NT2/D1 (cell line): ENCODE measurements around the gene PHLDA3.

Experiments used
- DNase-seq: peaks from one replicate; pipeline ENCODE4 v3.0.0-alpha.2; 2011; ENCODE audit warnings: low read depth, low spot score
- H3K27me3 ChIP-seq: 2 replicates; pipeline ENCODE4 v1.6.0; 2011; ENCODE audit warnings: mild to moderate bottlenecking; ENCODE audit not compliant: insufficient read length, insufficient read depth
- H3K36me3 ChIP-seq: 2 replicates; pipeline ENCODE4 v1.6.1; 2011; ENCODE audit warnings: mild to moderate bottlenecking, low read length, mixed read lengths; ENCODE audit not compliant: insufficient read depth, insufficient read length
- H3K4me1 ChIP-seq: 2 replicates; pipeline ENCODE4 v1.5.1; 2011; ENCODE audit not compliant: insufficient read depth, insufficient read length
- H3K4me3 ChIP-seq: 2 replicates; pipeline ENCODE4 v1.5.1; 2011; ENCODE audit warnings: low read depth; ENCODE audit not compliant: insufficient read length
- H3K9ac ChIP-seq: 2 replicates; pipeline ENCODE4 v1.6.0; 2011; ENCODE audit warnings: low read depth; ENCODE audit not compliant: insufficient read length
- H3K9me3 ChIP-seq: 2 replicates; pipeline ENCODE4 v1.5.1; 2011; ENCODE audit warnings: mild to moderate bottlenecking, low read length; ENCODE audit not compliant: insufficient read depth
- SUZ12 ChIP-seq: IDR thresholded peaks from 2 replicates; pipeline ENCODE4 v1.6.1; 2011; ENCODE audit not compliant: insufficient read length, insufficient read depth; ENCODE audit errors: extremely low read depth
- YY1 ChIP-seq: IDR thresholded peaks from 2 replicates; pipeline ENCODE4 v1.6.1; 2011; ENCODE audit not compliant: insufficient read length, insufficient read depth
- ZNF274 ChIP-seq: IDR thresholded peaks from 2 replicates; pipeline ENCODE4 v1.6.1; 2011; ENCODE audit warnings: mild to moderate bottlenecking, low read depth, low read length

Gene PHLDA3

GRCh38 chr1:201433609-201434008 lies 35.4 kb downstream of the PHLDA3 start:
- DNase-seq = no peak
- Histone ChIP-seq H3K9ac (no peak overlapping the region), H3K4me1 (peaks cover 9% of the 10 kb centered on the region), H3K36me3 (no peaks in the 10 kb centered on the region), H3K4me3 (no peak overlapping the region), H3K27me3 (no peaks in the 10 kb centered on the region), H3K9me3 (no peaks in the 10 kb centered on the region)
- no peak for TF ChIP-seq ZNF274
- no peak for TF ChIP-seq SUZ12
- TF ChIP-seq YY1 = no peak

DNA sequence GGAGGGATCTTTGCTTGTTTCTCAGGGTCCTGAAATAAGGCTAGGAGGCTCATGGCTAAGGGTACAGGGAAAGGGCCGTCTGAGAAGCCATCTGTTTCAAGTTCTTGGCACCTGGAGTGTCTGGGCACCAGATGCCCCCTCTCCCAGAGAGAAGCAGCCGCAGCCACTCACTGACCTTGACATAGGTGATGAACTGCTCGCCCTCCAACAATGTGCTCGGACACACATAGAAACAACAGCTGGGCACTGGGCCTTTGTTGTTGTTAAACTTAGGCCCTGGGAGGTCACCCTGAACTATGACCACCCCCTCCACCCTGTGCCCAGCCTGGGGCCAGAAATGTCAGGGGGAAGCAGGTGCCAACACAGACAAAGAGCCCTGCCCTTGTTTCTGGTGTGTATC lies 38.2 kb downstream of the PHLDA3 start:
- Histone ChIP-seq H3K4me3 (no peak overlapping the region), H3K9ac (no peak overlapping the region), H3K4me1 (peaks cover 12% of the 10 kb centered on the region), H3K36me3 (no peaks in the 10 kb centered on the region), H3K27me3 (no peaks in the 10 kb centered on the region), H3K9me3 (no peaks in the 10 kb centered on the region)
- DNase-seq = no peak
- no peak for TF ChIP-seq YY1
- TF ChIP-seq ZNF274 = no peak
- no peak for TF ChIP-seq SUZ12

DNA sequence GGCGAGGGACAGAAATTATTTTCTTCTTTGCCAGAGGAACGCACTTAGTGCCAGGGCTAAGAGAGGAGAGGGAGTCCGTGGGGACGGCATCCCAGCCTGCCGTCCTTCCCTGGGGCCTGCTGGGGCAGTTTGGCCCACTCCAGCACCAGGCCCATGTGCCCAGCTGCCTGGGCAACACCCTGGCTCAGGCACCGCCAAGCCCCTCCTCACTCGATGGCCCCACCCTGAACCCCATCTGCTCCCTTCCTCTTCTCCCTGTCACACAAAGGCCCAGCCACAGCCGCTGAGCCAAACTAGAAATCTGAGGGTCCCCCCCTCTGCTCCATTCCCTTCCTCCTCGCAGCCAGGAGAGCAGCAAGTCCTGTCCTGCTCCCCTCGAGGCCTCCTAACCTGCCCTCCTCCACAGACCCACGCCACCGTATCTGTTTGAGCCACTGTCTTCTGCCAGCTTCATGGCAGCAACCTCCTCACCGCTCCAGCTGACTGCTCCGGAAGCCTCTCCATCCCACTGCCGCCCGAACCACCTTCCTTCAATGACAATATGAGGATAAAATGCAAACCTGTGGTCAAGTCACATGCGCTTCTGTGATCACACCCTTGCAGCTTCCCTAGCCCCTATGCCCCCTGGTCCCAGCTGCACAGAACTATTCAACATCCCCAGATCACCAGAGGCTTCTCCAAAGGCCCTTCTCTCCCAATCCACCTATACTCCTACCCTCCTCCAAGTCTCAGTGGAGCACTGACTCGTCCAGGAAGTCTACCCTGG lies 39.1 kb downstream of the PHLDA3 start:
- Histone ChIP-seq H3K27me3 (no peaks in the 10 kb centered on the region), H3K9ac (no peak overlapping the region), H3K4me1 (peaks cover 12% of the 10 kb centered on the region), H3K9me3 (no peaks in the 10 kb centered on the region), H3K4me3 (no peak overlapping the region), H3K36me3 (no peaks in the 10 kb centered on the region)
- DNase-seq = no peak
- TF ChIP-seq YY1 (no peak), SUZ12 (no peak), ZNF274 (no peak)

GRCh38 chr1:201427963-201428362 lies 41.0 kb downstream of the PHLDA3 start:
- peaks cover 12% of the 10 kb centered on the region for H3K4me1 ChIP-seq
- H3K9me3 ChIP-seq = peaks cover 6% of the 10 kb centered on the region; the same call in 1 of the 2 replicates
- no peaks in the 10 kb centered on the region for H3K36me3 ChIP-seq
- DNase-seq = no peak
- H3K4me3 ChIP-seq = no peak overlapping the region
- no peak overlapping the region for H3K9ac ChIP-seq
- H3K27me3 ChIP-seq = no peaks in the 10 kb centered on the region
- TF ChIP-seq ZNF274 (no peak), YY1 (no peak), SUZ12 (no peak)

- Histone ChIP-seq H3K4me1 (peaks cover 17% of the 10 kb centered on the region), H3K27me3 (no peaks in the 10 kb centered on the region), H3K9me3 (peaks cover 6% of the 10 kb centered on the region; the same call in 1 of the 2 replicates), H3K9ac (no peak overlapping the region), H3K36me3 (no peaks in the 10 kb centered on the region), H3K4me3 (no peak overlapping the region)
- DNase-seq = no peak
- TF ChIP-seq SUZ12 (no peak), YY1 (no peak), ZNF274 (no peak)
Measured at GRCh38 chr1:201426479-201427310, 42.3 kb downstream of the PHLDA3 start.

DNA sequence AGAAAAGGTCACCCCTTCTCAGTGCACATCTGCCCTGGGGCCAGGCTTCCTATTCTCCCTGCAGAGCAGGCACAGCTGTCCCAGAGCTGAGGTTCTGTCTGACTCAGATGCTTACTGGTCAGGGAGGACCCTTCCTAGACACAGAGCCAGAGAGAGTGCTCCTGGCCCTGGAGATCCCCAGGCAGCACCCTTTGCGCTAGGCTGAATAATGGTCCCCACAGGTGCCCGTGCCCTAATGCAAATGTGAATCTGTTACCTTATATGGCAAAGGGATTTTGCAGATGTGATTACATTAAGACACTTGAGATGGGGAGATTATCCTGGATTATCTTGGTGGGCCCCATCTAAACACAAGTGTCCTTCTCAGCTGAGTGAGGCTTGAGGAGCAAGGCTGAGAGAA lies 44.8 kb downstream of the PHLDA3 start:
- DNase-seq = no peak
- Histone ChIP-seq H3K4me3 (no peak overlapping the region), H3K4me1 (peaks cover 15% of the 10 kb centered on the region), H3K27me3 (no peaks in the 10 kb centered on the region), H3K9me3 (peaks cover 6% of the 10 kb centered on the region; the same call in 1 of the 2 replicates), H3K9ac (no peak overlapping the region), H3K36me3 (no peaks in the 10 kb centered on the region)
- TF ChIP-seq SUZ12 (no peak), YY1 (no peak), ZNF274 (no peak)

DNA sequence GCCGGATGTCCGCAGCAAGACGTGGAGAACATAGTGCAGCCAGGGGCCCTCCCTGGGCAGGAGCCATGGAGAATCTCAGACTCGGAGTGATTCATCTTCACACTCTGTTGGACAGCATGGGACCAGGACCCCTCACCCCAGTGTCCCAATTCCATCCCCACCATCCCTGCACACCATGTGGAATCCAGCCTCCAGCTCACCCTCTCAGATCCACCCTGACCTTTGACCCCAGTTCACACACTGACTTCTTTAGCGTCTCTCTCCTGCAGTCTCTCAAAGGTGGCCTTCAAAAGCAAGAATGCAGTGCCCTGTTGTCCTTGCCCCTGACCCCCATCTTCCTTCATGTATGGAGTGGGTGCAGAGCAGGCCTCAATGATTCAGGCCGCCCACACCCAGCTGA lies 45.3 kb downstream of the PHLDA3 start:
- DNase-seq = no peak
- Histone ChIP-seq H3K9me3 (peaks cover 6% of the 10 kb centered on the region; the same call in 1 of the 2 replicates), H3K9ac (no peak overlapping the region), H3K27me3 (no peaks in the 10 kb centered on the region), H3K4me3 (no peak overlapping the region), H3K4me1 (peaks cover 15% of the 10 kb centered on the region), H3K36me3 (no peaks in the 10 kb centered on the region)
- no peak for TF ChIP-seq SUZ12
- no peak for TF ChIP-seq ZNF274
- TF ChIP-seq YY1 = no peak
